H7 (cell line): ENCODE measurements around the gene RNF11. TPM values are rescaled to one million over a fixed set of nuclear protein-coding genes. Genes with fewer than 3 reads are reported as not detected.

ENCODE experiments used
- DNase-seq: peaks from one replicate; pipeline ENCODE4 v3.0.0; 2012
- H3K27me3 ChIP-seq: 2 replicates; pipeline ENCODE4 v1.6.0; 2011; ENCODE audit warnings: mild to moderate bottlenecking, low read length; ENCODE audit not compliant: control insufficient read depth, insufficient read depth
- H3K36me3 ChIP-seq: replicated peaks from 2 replicates; pipeline ENCODE4 v1.5.1; 2011; ENCODE audit warnings: low read length; ENCODE audit not compliant: control insufficient read depth, insufficient read depth
- H3K4me3 ChIP-seq: 2 replicates; pipeline ENCODE4 v1.5.1; 2011; ENCODE audit warnings: low read depth, mild to moderate bottlenecking, control low read depth, low read length, moderate library complexity; ENCODE audit not compliant: insufficient read depth
- total RNA-seq: library from RNA; depleted of rRNA; stranded (reverse); fragments of >200 nt; shearing (Covaris generic); gene quantifications from 2 replicates; pipeline ENCODE4 v1.2.3, GENCODE V29; 2014

The RNF11 gene
- total RNA-seq, 1 experiment from 2014 or later, result 94.8 TPM

- Histone ChIP-seq H3K4me3 (no peak overlapping the region), H3K36me3 (no peaks in the 10 kb centered on the region), H3K27me3 (no peaks in the 10 kb centered on the region)
- no peak for DNase-seq
Measured at GRCh38 chr1:51265618-51266017, 29.5 kb downstream of the RNF11 start.

DNA sequence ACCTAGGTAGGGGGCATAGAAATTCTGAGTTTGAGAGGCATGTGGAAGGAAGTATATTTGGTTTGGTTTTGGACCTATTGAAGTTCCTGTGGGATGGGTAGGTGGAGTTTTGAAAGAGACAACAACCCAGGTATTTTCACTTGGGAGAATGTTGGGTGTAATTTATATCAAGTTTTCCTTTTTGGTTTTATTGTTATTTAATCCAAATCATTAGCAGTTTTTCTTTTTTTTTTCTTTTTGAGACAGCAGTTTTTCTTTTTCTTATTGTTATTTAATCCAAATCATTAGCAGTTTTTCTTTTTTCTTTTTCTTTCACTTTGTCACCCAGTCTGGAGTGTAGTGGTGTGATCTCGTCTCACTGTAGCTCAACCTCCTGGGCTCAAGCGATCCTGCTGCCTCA is 30.1 kb downstream of the RNF11 start:
- no peak for DNase-seq
- Histone ChIP-seq H3K36me3 (no peaks in the 10 kb centered on the region), H3K4me3 (no peak overlapping the region), H3K27me3 (no peaks in the 10 kb centered on the region)

DNA sequence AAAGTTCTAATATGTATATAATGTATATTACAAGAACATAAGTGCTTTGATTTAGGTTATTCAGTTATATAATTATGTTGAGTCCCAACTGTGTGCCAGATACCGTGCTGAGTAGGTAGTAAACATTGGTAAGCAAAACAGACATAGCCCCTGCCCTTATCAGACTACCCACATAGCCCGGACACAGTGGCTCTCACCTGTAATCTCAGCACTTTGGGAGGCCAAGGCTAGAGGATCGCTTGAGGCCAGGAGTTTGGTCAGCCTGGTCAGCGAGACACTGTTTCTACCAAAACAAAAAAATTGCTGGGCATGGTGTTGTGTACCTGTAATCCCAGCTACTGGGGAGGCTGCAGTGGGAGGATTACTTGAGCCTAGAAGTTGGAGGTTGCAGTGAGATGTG is 30.7 kb downstream of the RNF11 start:
- Histone ChIP-seq H3K4me3 (no peak overlapping the region), H3K36me3 (no peaks in the 10 kb centered on the region), H3K27me3 (no peaks in the 10 kb centered on the region)
- DNase-seq, result no peak

- Histone ChIP-seq H3K27me3 (no peaks in the 10 kb centered on the region), H3K36me3 (no peaks in the 10 kb centered on the region; the same call in 1 of the 2 replicates)
- DNase-seq, result no peak
Measured at GRCh38 chr1:51268634-51269033, 32.6 kb downstream of the RNF11 start.

GRCh38 chr1:51270751-51271150 is 34.7 kb downstream of the RNF11 start:
- no peaks in the 10 kb centered on the region for H3K27me3 ChIP-seq
- H3K36me3 ChIP-seq, result no peaks in the 10 kb centered on the region; the same call in 1 of the 2 replicates
- no peak overlapping the region for H3K4me3 ChIP-seq
- DNase-seq, result no peak

More at GRCh38 chr1:51268634-51269033, 32.6 kb downstream of the RNF11 start:
- no peak overlapping the region for H3K4me3 ChIP-seq

DNA sequence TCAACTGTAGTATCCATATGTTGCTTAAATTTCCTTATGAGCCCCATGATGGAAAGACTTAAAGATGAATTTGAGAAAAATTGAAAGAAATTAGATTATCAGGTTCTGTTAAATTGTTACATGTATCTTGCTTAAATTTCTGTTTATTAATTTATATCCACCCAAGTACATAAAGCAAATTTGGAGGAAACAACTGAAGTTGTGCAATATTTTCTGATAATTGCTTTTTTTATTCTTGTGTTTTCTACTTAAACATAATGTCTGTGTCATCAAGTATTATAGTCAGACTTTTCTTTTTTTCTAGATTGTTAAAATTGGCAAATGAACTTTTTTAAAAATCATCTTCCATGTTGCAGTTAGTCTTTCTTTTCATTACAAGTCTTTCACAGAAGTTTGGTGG is 36.8 kb downstream of the RNF11 start:
- Histone ChIP-seq H3K27me3 (no peaks in the 10 kb centered on the region), H3K4me3 (no peak overlapping the region), H3K36me3 (no peaks in the 10 kb centered on the region; the same call in 1 of the 2 replicates)
- no peak for DNase-seq

- no peak for DNase-seq
- no peaks in the 10 kb centered on the region for H3K27me3 ChIP-seq
- no peaks in the 10 kb centered on the region; the same call in 1 of the 2 replicates for H3K36me3 ChIP-seq
- no peak overlapping the region for H3K4me3 ChIP-seq
Measured at GRCh38 chr1:51274676-51275075, 38.6 kb downstream of the RNF11 start.

DNA sequence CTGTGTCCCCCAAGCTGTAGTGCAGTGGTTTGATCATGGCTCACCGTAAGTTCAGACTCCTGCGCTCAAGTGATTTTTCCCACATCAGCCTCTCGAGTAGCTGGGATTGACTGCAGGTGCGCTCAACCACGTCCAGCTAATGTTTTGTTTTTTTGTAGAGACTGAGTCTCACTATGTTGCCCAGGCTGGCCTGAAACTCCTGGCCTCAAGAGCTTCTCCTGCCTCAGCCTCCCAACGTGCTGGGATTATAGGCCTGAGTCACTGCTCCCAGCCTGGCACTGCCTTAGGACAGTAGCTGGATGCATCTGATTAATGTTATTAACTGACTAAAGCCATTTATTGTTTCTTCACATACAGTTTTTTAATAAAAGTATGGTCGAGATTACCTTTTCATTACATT is 40.2 kb downstream of the RNF11 start:
- DNase-seq, result no peak
- H3K27me3 ChIP-seq, result no peaks in the 10 kb centered on the region
- no peak overlapping the region for H3K4me3 ChIP-seq
- H3K36me3 ChIP-seq, result no peaks in the 10 kb centered on the region; the same call in 1 of the 2 replicates

GRCh38 chr1:51280321-51280978 is 44.4 kb downstream of the RNF11 start:
- H3K4me3 ChIP-seq, result no peak overlapping the region
- no peak for DNase-seq

DNA sequence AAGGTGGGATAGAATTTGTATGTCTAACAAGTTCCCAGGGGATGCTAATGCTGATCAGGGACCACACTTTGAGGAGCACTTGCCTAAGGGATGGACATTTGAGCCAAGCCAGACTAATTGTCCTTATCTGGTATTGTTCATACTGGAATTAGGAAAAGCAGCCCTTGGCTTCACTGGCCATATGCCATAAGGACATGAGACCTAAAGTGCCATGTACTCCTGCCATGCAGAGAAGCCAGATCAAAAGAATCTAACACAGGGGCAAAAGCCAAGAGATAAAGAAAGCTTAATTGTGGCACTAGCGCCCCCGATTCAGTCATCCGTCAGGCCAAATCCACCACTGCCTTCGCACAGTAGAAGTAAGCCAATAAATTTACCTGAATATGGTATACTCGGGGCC is 45.7 kb downstream of the RNF11 start:
- Histone ChIP-seq H3K27me3 (no peaks in the 10 kb centered on the region), H3K36me3 (no peaks in the 10 kb centered on the region; the same call in 1 of the 2 replicates), H3K4me3 (no peak overlapping the region)
- no peak for DNase-seq

More at GRCh38 chr1:51280321-51280978, 44.4 kb downstream of the RNF11 start:
- Histone ChIP-seq H3K27me3 (no peaks in the 10 kb centered on the region), H3K36me3 (no peaks in the 10 kb centered on the region; the same call in 1 of the 2 replicates)

DNA sequence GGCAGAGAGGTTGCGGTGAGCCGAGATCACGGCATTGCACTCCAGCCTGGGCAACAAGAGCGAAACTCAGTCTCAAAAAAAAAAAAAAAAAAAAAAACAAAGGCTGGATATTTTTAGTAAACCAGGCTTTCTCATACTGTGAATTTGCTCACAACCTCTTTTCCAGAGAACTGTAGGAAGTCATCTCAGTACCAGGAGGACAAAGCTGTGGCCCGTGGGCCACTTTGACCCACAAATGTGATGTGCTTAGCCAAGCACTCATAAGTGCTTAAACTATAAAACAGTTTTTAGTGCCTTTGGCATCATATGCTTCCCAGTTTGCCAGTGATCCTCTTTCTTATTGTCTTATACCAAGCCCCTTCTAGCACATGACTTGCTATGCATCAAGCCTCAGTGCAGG is 46.5 kb downstream of the RNF11 start:
- Histone ChIP-seq H3K36me3 (no peaks in the 10 kb centered on the region; the same call in 1 of the 2 replicates), H3K4me3 (no peak overlapping the region), H3K27me3 (no peaks in the 10 kb centered on the region)
- no peak for DNase-seq

- no peaks in the 10 kb centered on the region; the same call in 1 of the 2 replicates for H3K36me3 ChIP-seq
Measured at GRCh38 chr1:51283979-51284378, 47.9 kb downstream of the RNF11 start.

DNA sequence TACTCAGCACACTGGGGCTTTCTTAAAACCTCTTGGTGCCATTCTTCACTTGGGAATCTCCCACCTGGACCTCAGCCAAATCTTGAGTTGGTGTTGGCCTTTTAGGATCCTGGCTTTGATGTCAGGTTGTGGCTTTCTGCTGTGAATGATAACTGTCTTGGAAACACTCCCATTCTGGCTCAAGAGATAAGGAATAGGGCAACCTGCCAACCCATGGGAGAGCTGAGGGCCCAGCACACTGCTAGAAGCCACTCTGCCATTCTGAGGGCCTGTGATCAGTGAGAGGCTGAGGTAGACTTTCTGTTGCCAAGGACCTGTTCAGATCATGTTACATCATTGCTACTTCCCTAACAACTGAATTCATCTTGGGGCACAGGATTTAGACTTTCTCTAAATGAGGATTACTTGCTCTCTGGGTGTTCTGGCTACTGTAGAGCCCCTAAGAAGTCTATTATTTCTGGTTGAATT is 48.4 kb downstream of the RNF11 start:
- Histone ChIP-seq H3K27me3 (no peaks in the 10 kb centered on the region), H3K36me3 (no peaks in the 10 kb centered on the region; the same call in 1 of the 2 replicates), H3K4me3 (no peak overlapping the region)
- DNase-seq, result no peak

More at GRCh38 chr1:51283979-51284378, 47.9 kb downstream of the RNF11 start:
- DNase-seq, result no peak
- no peak overlapping the region for H3K4me3 ChIP-seq
- H3K27me3 ChIP-seq, result no peaks in the 10 kb centered on the region

GRCh38 chr1:51285055-51285454 is 49.0 kb downstream of the RNF11 start:
- no peaks in the 10 kb centered on the region for H3K27me3 ChIP-seq
- DNase-seq, result no peak
- H3K36me3 ChIP-seq, result no peaks in the 10 kb centered on the region; the same call in 1 of the 2 replicates
- H3K4me3 ChIP-seq, result no peak overlapping the region

GRCh38 chr1:51287966-51288365 is 51.9 kb downstream of the RNF11 start:
- no peaks in the 10 kb centered on the region for H3K27me3 ChIP-seq
- no peaks in the 10 kb centered on the region for H3K36me3 ChIP-seq
- no peak overlapping the region for H3K4me3 ChIP-seq
- no peak for DNase-seq
